ENCODE measurements around the gene MC2R. TPM values are rescaled to one million over a fixed set of nuclear protein-coding genes. Genes with fewer than 3 reads are reported as not detected.

Gene MC2R
- total RNA-seq, 1 experiment from 2014 or later = not detected

GRCh38 chr18:13879492-13879891, 35.8 kb downstream of the MC2R start:
- Histone ChIP-seq H3K9me3 (ENCODE audit: control insufficient read depth in 1 of 2, insufficient read depth in 1 of 2, low read depth in 1 of 2, low read length in 2 of 2) (no peaks in the 10 kb centered on the region), H4K20me1 (ENCODE audit: insufficient read depth) (no peaks in the 10 kb centered on the region), H3K79me2 (ENCODE audit: insufficient read depth, low read length) (no peaks in the 10 kb centered on the region), H3K27ac (ENCODE audit: low read depth, low read length) (no peak overlapping the region), H2AFZ (ENCODE audit: low read depth, low read length, poor library complexity, severe bottlenecking) (no peak overlapping the region), H3K9ac (ENCODE audit: low read length) (no peak overlapping the region), H3K4me1 (ENCODE audit: control insufficient read depth in 1 of 2, insufficient read depth in 2 of 2, low read length in 2 of 2) (no peaks in the 10 kb centered on the region), H3K4me3 (replicated peaks in 1 of 2; ENCODE audit: low read depth in 1 of 2, low read length in 2 of 2) (no peak overlapping the region), H3K27me3 (ENCODE audit: insufficient read depth, low read length) (peaks cover 16% of the 10 kb centered on the region), H3K36me3 (ENCODE audit: control insufficient read depth in 1 of 2, insufficient read depth in 2 of 2, low read length in 2 of 2) (no peaks in the 10 kb centered on the region), H3K4me2 (ENCODE audit: low read length) (no peak overlapping the region), H3K9me2 (ENCODE audit: insufficient read depth) (no peaks in the 10 kb centered on the region)
- intact Hi-C loops (cut with micrococcal nuclease) = no loop called here
- ChIA-PET RAD21 (ENCODE audit: low non-redundant PET in 1 of 2, low total read pairs in 2 of 2, uncharacterized antibody in 2 of 2, unreplicated experiment in 2 of 2) (no interaction called here), CTCF (no interaction called here), POLR2A (no interaction called here)
- DNase-seq (ENCODE audit: low read depth, low spot score) (no peak), ATAC-seq (no peak)
- no TSS peak for BruUV-seq (replicated peaks)
- TF ChIP-seq REST (IDR thresholded peaks at IDR 0.05; ENCODE audit: low read depth) (no peak), POLR2AphosphoS5 (IDR thresholded peaks at IDR 0.05; ENCODE audit: low read depth, low read length) (no peak), POLR2A (IDR thresholded peaks at IDR 0.05; ENCODE audit: borderline replicate concordance, extremely low read depth, insufficient read depth, insufficient read length) (no peak), CBX3 (IDR thresholded peaks at IDR 0.05; ENCODE audit: low read depth) (no peak), MAX (IDR thresholded peaks at IDR 0.05) (no peak), EZH2phosphoT487 (IDR thresholded peaks at IDR 0.05; ENCODE audit: borderline replicate concordance) (no peak), CEBPB (IDR thresholded peaks at IDR 0.05; ENCODE audit: low read depth) (no peak), FOSL1 (IDR thresholded peaks at IDR 0.05; ENCODE audit: low read depth) (no peak), SP1 (IDR thresholded peaks at IDR 0.05; ENCODE audit: low read depth) (no peak), EZH2 (IDR thresholded peaks at IDR 0.05) (no peak), ATF3 (IDR thresholded peaks at IDR 0.05) (no peak), SIN3A (IDR thresholded peaks at IDR 0.05; ENCODE audit: low read depth) (no peak)
